Omental fat pad (tissue), 4 donors: ENCODE results near the gene ACYP2. TPM values are rescaled to one million over a fixed set of nuclear protein-coding genes. Genes with fewer than 3 reads are reported as not detected.

ENCODE experiments used
- ATAC-seq: fragments of 150-250 bp; one replicate; pipeline ENCODE4 v1.9.1; 2016; ENCODE audit warnings: mild to moderate bottlenecking, moderate library complexity; ENCODE audit not compliant: low FRiP score
- DNase-seq: peaks from one replicate; pipeline ENCODE4 v3.0.0-alpha.2; 2019; ENCODE audit warnings: low spot score
- total RNA-seq, 4 donors: library from RNA; depleted of rRNA; stranded (reverse); fragments of >200 nt; gene quantifications; one replicate each; pipeline ENCODE4 v1.1.0, GENCODE V29; 2016
- TF ChIP-seq, protein P1 (sequence below), 3 donors: fragments of 450-650 bp; IDR thresholded peaks; one replicate each; pipeline ENCODE4 v1.5.1; 2016 to 2017; ENCODE audit warnings: antibody characterized with exemption in 3 of 3, mild to moderate bottlenecking in 3 of 3, moderate library complexity in 2 of 3

The ACYP2 gene
- total RNA-seq, 4 donors from 2014 or later, result 15.1 to 20.0 (median 18.2) TPM

DNA sequence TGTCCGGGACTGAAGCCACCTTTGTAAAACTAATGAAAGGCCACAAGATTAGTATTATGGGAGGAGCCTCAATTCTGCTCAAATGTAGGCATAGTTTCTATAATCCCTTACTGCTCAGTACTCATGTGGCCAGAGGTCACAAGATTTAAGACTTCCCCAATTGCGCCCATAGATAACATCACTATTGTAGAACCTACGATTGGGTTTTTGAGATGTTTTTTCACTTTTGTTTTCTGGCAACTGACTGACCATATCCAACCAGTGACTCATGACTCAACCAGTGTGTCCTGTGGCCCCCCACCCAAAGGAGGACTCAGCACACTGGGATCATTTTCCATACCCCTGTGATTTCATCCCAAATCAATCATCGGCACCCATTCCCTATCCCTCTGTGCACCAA lies 155.8 kb downstream of the ACYP2 start:
- ATAC-seq (no peak), DNase-seq (no peak)
- TF ChIP-seq, protein P1, sequence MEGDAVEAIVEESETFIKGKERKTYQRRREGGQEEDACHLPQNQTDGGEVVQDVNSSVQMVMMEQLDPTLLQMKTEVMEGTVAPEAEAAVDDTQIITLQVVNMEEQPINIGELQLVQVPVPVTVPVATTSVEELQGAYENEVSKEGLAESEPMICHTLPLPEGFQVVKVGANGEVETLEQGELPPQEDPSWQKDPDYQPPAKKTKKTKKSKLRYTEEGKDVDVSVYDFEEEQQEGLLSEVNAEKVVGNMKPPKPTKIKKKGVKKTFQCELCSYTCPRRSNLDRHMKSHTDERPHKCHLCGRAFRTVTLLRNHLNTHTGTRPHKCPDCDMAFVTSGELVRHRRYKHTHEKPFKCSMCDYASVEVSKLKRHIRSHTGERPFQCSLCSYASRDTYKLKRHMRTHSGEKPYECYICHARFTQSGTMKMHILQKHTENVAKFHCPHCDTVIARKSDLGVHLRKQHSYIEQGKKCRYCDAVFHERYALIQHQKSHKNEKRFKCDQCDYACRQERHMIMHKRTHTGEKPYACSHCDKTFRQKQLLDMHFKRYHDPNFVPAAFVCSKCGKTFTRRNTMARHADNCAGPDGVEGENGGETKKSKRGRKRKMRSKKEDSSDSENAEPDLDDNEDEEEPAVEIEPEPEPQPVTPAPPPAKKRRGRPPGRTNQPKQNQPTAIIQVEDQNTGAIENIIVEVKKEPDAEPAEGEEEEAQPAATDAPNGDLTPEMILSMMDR (IDR thresholded peaks at IDR 0.05), result no peak

DNA sequence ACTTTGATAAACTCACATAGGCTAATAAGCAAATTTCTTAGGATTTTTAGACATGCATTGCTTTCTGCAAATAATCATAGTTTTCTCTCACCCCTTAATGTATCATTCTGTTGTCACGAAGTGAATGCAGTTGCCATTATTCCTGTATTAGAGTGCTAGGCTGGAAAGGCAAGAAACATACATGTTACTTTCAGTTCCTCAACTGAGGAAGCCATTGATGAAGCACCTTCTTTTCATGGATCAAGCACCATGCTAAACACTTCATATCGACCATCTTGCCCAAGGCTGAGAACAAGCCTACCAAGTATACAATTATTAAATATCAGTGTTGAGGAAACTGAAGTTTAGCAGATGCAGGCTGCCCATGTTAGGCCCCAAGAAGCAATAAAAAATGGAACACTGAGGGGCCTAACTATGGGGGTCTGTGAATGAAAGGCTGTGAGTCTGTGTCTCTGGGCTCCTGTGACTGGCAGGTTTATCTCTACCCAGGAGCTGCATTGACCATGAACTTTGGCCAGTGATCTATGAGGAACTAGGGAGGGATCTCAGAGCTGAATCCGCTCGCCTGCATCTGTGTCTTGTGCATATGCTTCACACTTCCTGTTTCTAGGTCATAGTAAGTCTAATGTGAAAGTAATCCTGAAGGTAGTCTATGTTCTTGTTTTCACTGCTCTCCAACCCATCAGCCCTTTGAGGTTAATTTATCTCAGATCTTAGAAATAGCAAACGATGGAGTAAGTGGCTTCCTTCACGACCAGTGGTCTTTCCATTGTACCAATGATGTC lies 156.6 kb downstream of the ACYP2 start:
- ATAC-seq, result no peak
- DNase-seq, result no peak
- TF ChIP-seq, protein P1 (IDR thresholded peaks at IDR 0.05), result no peak

DNA sequence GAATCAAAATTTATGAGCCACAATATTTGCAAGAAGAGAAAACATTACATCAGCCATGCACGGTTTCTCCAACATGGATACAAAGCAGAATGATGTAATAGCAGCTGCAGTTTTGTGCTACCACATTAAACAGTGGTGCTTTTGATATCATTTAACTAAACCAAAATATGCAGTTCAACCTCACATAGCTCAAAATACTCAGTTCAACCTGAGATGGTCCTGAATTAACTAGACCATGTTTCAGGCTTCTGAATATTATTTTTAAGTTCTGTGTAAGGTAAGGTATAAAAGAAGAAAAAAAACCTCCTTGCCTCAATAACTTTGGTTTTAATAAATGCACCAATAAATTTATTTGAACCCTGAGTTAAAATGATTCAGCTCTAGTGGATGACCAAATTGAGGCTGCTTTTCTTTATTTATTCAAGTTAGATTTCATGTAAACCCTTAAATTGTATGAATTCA lies 159.4 kb downstream of the ACYP2 start:
- TF ChIP-seq, protein P1 (IDR thresholded peaks at IDR 0.05), result no peak
- DNase-seq (no peak), ATAC-seq (no peak)

DNA sequence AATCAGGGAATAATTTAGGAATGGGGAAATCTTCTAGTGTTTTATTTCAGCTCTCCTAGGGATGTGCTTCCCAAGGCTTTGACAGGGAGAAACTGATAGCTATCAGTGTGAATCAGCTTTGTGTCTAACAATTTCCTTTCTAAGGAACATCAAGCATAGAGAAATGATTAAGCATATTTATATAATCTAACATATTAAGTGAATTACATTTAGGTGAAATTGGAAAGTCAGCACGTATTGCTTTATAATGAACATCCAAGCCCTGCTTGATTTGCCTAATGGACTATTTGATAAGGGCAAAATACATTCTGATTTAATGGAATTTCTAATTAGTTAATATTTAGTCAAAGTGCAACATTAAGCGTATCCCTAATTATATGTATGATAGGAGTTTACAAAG lies 160.1 kb downstream of the ACYP2 start:
- ATAC-seq, result no peak
- TF ChIP-seq, protein P1 (IDR thresholded peaks at IDR 0.05), result no peak
- DNase-seq, result no peak

DNA sequence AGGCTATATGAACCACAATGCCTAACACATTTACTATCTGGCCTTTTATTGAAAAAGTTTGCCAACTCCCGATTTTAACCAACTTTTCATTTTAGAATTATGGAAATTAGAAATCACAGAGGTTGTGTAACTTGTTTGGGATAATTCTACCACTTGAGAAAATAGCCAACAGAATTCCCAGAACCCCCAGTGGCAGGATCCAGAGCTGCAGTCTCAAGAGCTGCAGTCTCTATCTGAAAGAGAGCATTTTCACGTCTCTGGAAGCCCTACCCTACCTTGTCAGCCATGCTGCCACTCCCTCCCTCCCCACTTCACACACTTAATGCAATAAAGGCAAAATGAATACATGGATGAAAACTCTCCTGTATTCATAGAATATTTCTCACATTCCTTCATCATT lies 164.0 kb downstream of the ACYP2 start:
- TF ChIP-seq, protein P1 (IDR thresholded peaks at IDR 0.05), result no peak
- ATAC-seq, result no peak
- DNase-seq, result no peak

DNA sequence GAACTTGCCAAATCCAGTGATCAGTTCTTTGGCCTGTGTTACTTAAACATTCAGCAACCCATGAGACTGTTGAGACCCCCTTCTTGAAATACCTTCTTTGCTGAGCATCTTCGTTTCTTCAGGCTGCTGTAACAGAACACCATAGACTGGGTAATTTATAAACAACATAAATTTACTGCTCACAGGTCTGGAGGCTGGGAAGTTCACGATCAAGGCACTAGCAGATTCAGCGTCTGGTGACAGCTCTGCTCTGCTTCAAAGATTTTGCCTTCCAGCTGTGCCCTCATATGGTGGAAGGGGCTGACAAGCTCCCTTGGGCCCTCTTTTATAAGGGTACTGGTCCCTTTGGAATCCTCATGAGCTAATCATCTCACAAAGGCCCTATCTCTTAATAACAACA lies 169.4 kb downstream of the ACYP2 start:
- TF ChIP-seq, protein P1 (IDR thresholded peaks at IDR 0.05), result no peak
- DNase-seq, result no peak
- no peak for ATAC-seq

DNA sequence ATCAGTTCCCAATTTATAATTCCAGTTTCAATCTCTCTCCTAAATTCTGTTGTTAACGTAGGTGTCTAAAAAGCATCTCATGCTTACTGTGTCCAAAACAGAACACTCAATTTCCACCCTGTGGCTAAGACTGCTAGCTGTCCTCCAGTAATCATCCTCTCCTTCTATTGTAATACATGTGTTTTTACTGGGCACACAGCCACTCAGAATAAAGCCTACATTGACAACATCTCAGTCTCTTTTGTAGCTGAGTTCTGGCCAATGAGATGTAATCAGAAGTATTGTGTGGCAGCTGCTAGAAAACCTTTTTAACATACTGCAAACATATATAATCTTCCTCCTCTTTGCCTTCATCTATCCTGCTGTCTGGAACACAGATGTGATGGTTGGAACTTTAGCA lies 170.0 kb downstream of the ACYP2 start:
- DNase-seq (no peak), ATAC-seq (no peak)
- TF ChIP-seq, protein P1 (IDR thresholded peaks at IDR 0.05), result no peak
